Measurements from ENCODE around the gene WFDC10A.

The WFDC10A gene

DNA sequence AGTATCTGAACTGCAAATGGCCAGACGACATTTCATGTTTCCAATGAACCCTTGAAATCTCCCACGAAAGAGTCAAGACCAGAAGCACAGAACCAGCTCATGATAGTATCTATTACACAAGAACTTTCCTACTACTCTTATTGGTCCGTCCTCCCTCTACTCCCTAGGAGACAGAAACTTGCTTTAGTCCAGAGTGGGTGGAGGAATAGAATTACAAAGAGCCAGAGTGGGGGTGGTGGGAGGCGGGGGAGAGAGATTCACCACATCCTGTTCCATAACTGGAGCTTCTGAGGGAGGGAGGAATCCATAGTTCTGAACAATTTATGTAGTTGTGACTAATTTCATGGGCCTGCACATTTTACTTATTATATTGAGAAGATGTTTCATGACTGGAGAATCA is 18.5 kb upstream of the WFDC10A start:
- no peak overlapping the region for H3K9ac ChIP-seq
- no peak overlapping the region for H3K4me3 ChIP-seq (ENCODE audit: low read depth, low read length)
- TF ChIP-seq, protein P1, sequence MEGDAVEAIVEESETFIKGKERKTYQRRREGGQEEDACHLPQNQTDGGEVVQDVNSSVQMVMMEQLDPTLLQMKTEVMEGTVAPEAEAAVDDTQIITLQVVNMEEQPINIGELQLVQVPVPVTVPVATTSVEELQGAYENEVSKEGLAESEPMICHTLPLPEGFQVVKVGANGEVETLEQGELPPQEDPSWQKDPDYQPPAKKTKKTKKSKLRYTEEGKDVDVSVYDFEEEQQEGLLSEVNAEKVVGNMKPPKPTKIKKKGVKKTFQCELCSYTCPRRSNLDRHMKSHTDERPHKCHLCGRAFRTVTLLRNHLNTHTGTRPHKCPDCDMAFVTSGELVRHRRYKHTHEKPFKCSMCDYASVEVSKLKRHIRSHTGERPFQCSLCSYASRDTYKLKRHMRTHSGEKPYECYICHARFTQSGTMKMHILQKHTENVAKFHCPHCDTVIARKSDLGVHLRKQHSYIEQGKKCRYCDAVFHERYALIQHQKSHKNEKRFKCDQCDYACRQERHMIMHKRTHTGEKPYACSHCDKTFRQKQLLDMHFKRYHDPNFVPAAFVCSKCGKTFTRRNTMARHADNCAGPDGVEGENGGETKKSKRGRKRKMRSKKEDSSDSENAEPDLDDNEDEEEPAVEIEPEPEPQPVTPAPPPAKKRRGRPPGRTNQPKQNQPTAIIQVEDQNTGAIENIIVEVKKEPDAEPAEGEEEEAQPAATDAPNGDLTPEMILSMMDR (IDR thresholded peaks at IDR 0.05), result no peak
- H3K4me2 ChIP-seq (ENCODE audit: low read length), result no peak overlapping the region
- H3K36me3 ChIP-seq (ENCODE audit: control insufficient read depth, insufficient read depth, low read length), result no peaks in the 10 kb centered on the region
- H3K9me3 ChIP-seq (ENCODE audit: control insufficient read depth, low read length), result no peaks in the 10 kb centered on the region
- peaks cover 6% of the 10 kb centered on the region for H3K4me1 ChIP-seq
- peak overlapping the region; percentile 12 for H3K27ac ChIP-seq
- H3K79me2 ChIP-seq, result no peaks in the 10 kb centered on the region
- H3K27me3 ChIP-seq (ENCODE audit: control insufficient read depth, insufficient read depth, low read length), result no peaks in the 10 kb centered on the region
- H2AFZ ChIP-seq, result peak overlapping the region; percentile 25

DNA sequence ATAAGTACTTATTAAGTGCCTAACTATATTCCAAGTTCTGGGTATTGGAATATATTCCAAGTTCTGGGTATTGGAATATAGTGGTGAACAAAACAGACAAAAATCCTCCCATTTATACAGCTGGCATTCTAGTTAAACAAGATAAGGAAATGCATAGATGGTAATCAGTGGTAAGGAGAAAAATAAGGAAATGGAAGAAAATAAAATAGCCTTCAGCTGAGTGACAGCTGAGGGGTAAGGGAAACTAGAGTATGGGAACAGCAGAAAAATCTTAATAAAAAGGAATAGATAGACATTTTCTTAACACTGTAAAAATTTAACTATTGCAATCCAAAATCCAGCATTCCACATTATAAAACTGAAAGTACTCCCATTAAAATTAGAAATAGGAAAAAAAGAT is 17.2 kb upstream of the WFDC10A start:
- no peak overlapping the region for H3K9ac ChIP-seq
- peaks cover 6% of the 10 kb centered on the region for H3K4me1 ChIP-seq
- no peak overlapping the region for H2AFZ ChIP-seq
- no peak overlapping the region for H3K4me2 ChIP-seq (ENCODE audit: low read length)
- H3K27me3 ChIP-seq (ENCODE audit: control insufficient read depth, insufficient read depth, low read length), result no peaks in the 10 kb centered on the region
- H3K36me3 ChIP-seq (ENCODE audit: control insufficient read depth, insufficient read depth, low read length), result no peaks in the 10 kb centered on the region
- H3K9me3 ChIP-seq (ENCODE audit: control insufficient read depth, low read length), result no peaks in the 10 kb centered on the region
- no peak overlapping the region for H3K27ac ChIP-seq
- no peak overlapping the region for H3K4me3 ChIP-seq (ENCODE audit: low read depth, low read length)
- TF ChIP-seq, protein P1 (IDR thresholded peaks at IDR 0.05), result no peak
- H3K79me2 ChIP-seq, result no peaks in the 10 kb centered on the region

DNA sequence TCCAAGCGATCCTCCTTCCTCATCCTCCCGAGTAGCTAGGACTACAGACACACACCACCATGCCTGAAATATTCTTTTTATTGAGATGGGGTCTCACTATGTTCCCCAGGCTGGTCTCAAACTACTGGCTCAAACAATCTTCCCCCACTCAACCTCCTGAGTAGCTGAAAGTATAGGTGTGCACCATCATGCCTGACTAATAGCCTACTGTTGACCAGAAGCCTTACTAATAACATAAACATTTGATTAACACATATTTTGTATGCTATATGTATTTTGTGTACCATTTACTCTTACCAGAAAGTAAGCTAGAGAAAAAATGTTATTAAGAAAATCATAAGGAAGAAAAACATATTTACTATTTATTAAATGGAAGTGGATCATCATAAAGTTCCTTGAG is 11.9 kb upstream of the WFDC10A start:
- no peaks in the 10 kb centered on the region for H3K36me3 ChIP-seq (ENCODE audit: control insufficient read depth, insufficient read depth, low read length)
- no peak overlapping the region for H3K4me2 ChIP-seq (ENCODE audit: low read length)
- H3K9me3 ChIP-seq (ENCODE audit: control insufficient read depth, low read length), result no peaks in the 10 kb centered on the region
- H3K79me2 ChIP-seq, result no peaks in the 10 kb centered on the region
- no peak overlapping the region for H3K9ac ChIP-seq
- H3K4me1 ChIP-seq, result peaks cover 3% of the 10 kb centered on the region
- H3K27ac ChIP-seq, result no peak overlapping the region
- TF ChIP-seq, protein P1 (IDR thresholded peaks at IDR 0.05), result no peak
- no peak overlapping the region for H3K4me3 ChIP-seq (ENCODE audit: low read depth, low read length)
- H2AFZ ChIP-seq, result no peak overlapping the region
- H3K27me3 ChIP-seq (ENCODE audit: control insufficient read depth, insufficient read depth, low read length), result no peaks in the 10 kb centered on the region

DNA sequence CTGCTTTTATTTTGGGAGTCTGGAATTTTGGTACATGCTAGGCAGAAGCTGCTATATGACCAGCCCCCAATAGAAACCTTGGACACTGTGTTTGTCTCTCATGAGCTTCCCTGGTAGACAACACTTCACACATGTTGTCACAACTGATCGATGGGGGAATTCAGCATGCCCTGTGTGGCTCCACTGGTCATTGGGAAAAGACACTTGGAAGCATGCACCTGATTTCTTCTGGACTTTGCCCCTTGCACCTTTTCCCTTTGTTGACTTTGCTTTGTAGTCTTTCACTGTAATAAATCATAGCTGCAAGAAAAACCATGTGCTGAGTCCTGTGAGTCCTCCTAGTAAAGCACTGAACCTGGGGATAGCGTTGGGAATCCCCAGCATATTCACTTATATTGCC is 7.9 kb upstream of the WFDC10A start:
- no peak overlapping the region for H3K4me3 ChIP-seq (ENCODE audit: low read depth, low read length)
- H3K79me2 ChIP-seq, result no peaks in the 10 kb centered on the region
- H3K4me2 ChIP-seq (ENCODE audit: low read length), result no peak overlapping the region
- H3K9ac ChIP-seq, result no peak overlapping the region
- H3K9me3 ChIP-seq (ENCODE audit: control insufficient read depth, low read length), result no peaks in the 10 kb centered on the region
- no peaks in the 10 kb centered on the region for H3K27me3 ChIP-seq (ENCODE audit: control insufficient read depth, insufficient read depth, low read length)
- H3K27ac ChIP-seq, result no peak overlapping the region
- no peak overlapping the region for H2AFZ ChIP-seq
- no peaks in the 10 kb centered on the region for H3K36me3 ChIP-seq (ENCODE audit: control insufficient read depth, insufficient read depth, low read length)
- H3K4me1 ChIP-seq, result no peaks in the 10 kb centered on the region
- TF ChIP-seq, protein P1 (IDR thresholded peaks at IDR 0.05), result no peak

DNA sequence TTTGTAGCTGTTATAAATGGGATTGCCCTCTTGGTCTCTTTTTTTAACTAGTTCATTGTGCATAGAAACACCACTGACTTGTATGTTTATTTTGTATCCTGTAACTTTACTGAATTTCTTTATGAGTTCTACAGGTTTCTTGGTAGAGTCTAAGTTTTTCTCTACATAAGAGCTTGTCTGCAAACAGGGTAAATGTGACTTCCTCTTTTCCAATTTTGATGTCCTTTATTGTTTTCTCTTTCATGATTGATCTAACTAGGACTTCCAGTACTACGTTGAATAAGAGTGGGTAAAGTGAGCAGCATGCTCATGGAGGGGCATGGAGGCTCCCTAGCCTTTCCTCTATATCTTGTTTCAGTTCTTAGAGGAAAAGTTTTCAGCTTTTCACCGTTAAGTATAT is 3.0 kb upstream of the WFDC10A start:
- H3K4me2 ChIP-seq (ENCODE audit: low read length), result no peak overlapping the region
- H3K9me3 ChIP-seq (ENCODE audit: control insufficient read depth, low read length), result no peaks in the 10 kb centered on the region
- H3K27me3 ChIP-seq (ENCODE audit: control insufficient read depth, insufficient read depth, low read length), result no peaks in the 10 kb centered on the region
- H3K79me2 ChIP-seq, result no peaks in the 10 kb centered on the region
- H3K4me1 ChIP-seq, result no peaks in the 10 kb centered on the region
- H3K36me3 ChIP-seq (ENCODE audit: control insufficient read depth, insufficient read depth, low read length), result no peaks in the 10 kb centered on the region
- H3K9ac ChIP-seq, result no peak overlapping the region
- H2AFZ ChIP-seq, result no peak overlapping the region
- no peak overlapping the region for H3K4me3 ChIP-seq (ENCODE audit: low read depth, low read length)
- TF ChIP-seq, protein P1 (IDR thresholded peaks at IDR 0.05), result no peak
- H3K27ac ChIP-seq, result no peak overlapping the region

All from parathyroid adenoma (tissue), 2 donors.